Mesodermal cell (in vitro differentiated cells): ENCODE data around the gene TPRG1L.

Experiments used
- H3K27ac ChIP-seq: 2 replicates; pipeline ENCODE4 v1.7.0; 2013; ENCODE audit warnings: mild to moderate bottlenecking, low read depth, low read length, moderate library complexity; ENCODE audit not compliant: severe bottlenecking
- H3K36me3 ChIP-seq: 2 replicates; pipeline ENCODE4 v1.7.1; 2013; ENCODE audit warnings: mild to moderate bottlenecking, low read length, moderate library complexity; ENCODE audit not compliant: control insufficient read depth, insufficient read depth
- H3K4me1 ChIP-seq: one replicate; pipeline ENCODE4 v1.7.1; 2013; ENCODE audit warnings: mild to moderate bottlenecking, low read length; ENCODE audit not compliant: insufficient read depth, control insufficient read depth, poor library complexity, severe bottlenecking
- H3K4me3 ChIP-seq: 2 replicates; pipeline ENCODE4 v1.7.0; 2013; ENCODE audit warnings: low read length, control low read depth, mild to moderate bottlenecking; ENCODE audit not compliant: insufficient read depth, poor library complexity, severe bottlenecking; ENCODE audit errors: extremely low read depth
- H3K9me3 ChIP-seq: 2 replicates; pipeline ENCODE4 v1.7.1; 2013; ENCODE audit warnings: mild to moderate bottlenecking, low read length, moderate library complexity; ENCODE audit not compliant: control insufficient read depth
- WGBS, 2 experiments: methylation state at CpG; one replicate each; pipeline ENCODE4 v1.1.5; 2013; ENCODE audit warnings: missing lambda C conversion rate in 2 of 2; ENCODE audit not compliant: insufficient coverage in 2 of 2; 5-methylcytosine and 5-hydroxymethylcytosine counted together

TPRG1L gene

GRCh38 chr1:3649342-3650247, 24.8 kb downstream of the TPRG1L start, which contains the start of gene WRAP73:
Gene WRAP73, minus strand, starts transcription at chr1:3650103. Its CDS starts 104 bp downstream, at chr1:3649999.
- H3K4me1 ChIP-seq, result no peaks in the 10 kb centered on the region
- peak within 1 kb of the TSS; percentile 80 for H3K4me3 ChIP-seq
- WGBS, 2 experiments, result 4 to 5% methylated on average over 50 to 54 of the region's 60 CpGs
- no peak within 1 kb of the TSS for H3K27ac ChIP-seq
- H3K36me3 ChIP-seq, result peaks cover 25% of the 10 kb centered on the region
- H3K9me3 ChIP-seq, result no peaks in the 10 kb centered on the region

GRCh38 chr1:3650248-3651025, 25.6 kb downstream of the TPRG1L start:
- H3K27ac ChIP-seq, result no peak overlapping the region
- no peaks in the 10 kb centered on the region for H3K9me3 ChIP-seq
- 7 to 8% methylated on average over 20 to 37 of the region's 50 CpGs for WGBS, 2 experiments
- H3K4me3 ChIP-seq, result peak overlapping the region; percentile 80
- H3K36me3 ChIP-seq, result peaks cover 20% of the 10 kb centered on the region
- H3K4me1 ChIP-seq, result no peaks in the 10 kb centered on the region

GRCh38 chr1:3651026-3651929, 26.5 kb downstream of the TPRG1L start:
- peaks cover 12% of the 10 kb centered on the region for H3K36me3 ChIP-seq
- WGBS, 2 experiments, result 2 to 4% methylated on average over 67 to 78 of the region's 83 CpGs
- H3K27ac ChIP-seq, result no peak overlapping the region
- no peaks in the 10 kb centered on the region for H3K9me3 ChIP-seq
- no peak overlapping the region for H3K4me3 ChIP-seq
- no peaks in the 10 kb centered on the region for H3K4me1 ChIP-seq

- Histone ChIP-seq H3K27ac (no peak within 1 kb of the TSS), H3K4me3 (peak within 1 kb of the TSS; percentile 12), H3K9me3 (no peaks in the 10 kb centered on the region), H3K4me1 (no peaks in the 10 kb centered on the region), H3K36me3 (peaks cover 5% of the 10 kb centered on the region)
- WGBS, 2 experiments, result 0 to 1% methylated on average over 34 to 57 of the region's 80 CpGs
These were observed 27.2 kb downstream of the TPRG1L start, which contains the start of gene TP73 for GRCh38 chr1:3651930-3652547. Gene TP73, plus strand, starts transcription at chr1:3652516. Its CDS starts 29,850 bp downstream, at chr1:3682366.

- Histone ChIP-seq H3K4me3 (peak overlapping the region; percentile 12), H3K36me3 (no peaks in the 10 kb centered on the region), H3K9me3 (no peaks in the 10 kb centered on the region), H3K4me1 (no peaks in the 10 kb centered on the region), H3K27ac (no peak overlapping the region)
- 1 to 2% methylated on average over 45 to 47 of the region's 68 CpGs for WGBS, 2 experiments
These were observed 27.9 kb downstream of the TPRG1L start for GRCh38 chr1:3652548-3653285.

- H3K4me1 ChIP-seq, result no peaks in the 10 kb centered on the region
- H3K4me3 ChIP-seq, result no peak overlapping the region
- no peak overlapping the region for H3K27ac ChIP-seq
- WGBS, 2 experiments, result 25 to 30% methylated on average over 10 of the region's 10 CpGs
- no peaks in the 10 kb centered on the region for H3K36me3 ChIP-seq
- no peaks in the 10 kb centered on the region for H3K9me3 ChIP-seq
These were observed 28.4 kb downstream of the TPRG1L start for GRCh38 chr1:3653286-3653618.

- H3K27ac ChIP-seq, result no peak overlapping the region
- H3K4me3 ChIP-seq, result no peak overlapping the region
- H3K36me3 ChIP-seq, result no peaks in the 10 kb centered on the region
- H3K4me1 ChIP-seq, result no peaks in the 10 kb centered on the region
- WGBS, 2 experiments, result 86 to 88% methylated on average over 20 to 21 of the region's 22 CpGs
- no peaks in the 10 kb centered on the region for H3K9me3 ChIP-seq
These were observed 29.9 kb downstream of the TPRG1L start for GRCh38 chr1:3654549-3655281.

GRCh38 chr1:3656450-3657095, 31.8 kb downstream of the TPRG1L start:
- Histone ChIP-seq H3K4me3 (no peak overlapping the region), H3K9me3 (no peaks in the 10 kb centered on the region), H3K4me1 (no peaks in the 10 kb centered on the region), H3K27ac (no peak overlapping the region), H3K36me3 (no peaks in the 10 kb centered on the region)
- WGBS, 2 experiments, result 92 to 94% methylated on average over 11 to 13 of the region's 13 CpGs

- WGBS, 2 experiments, result 80 to 82% methylated on average over 6 of the region's 6 CpGs
- H3K4me3 ChIP-seq, result no peak overlapping the region
- H3K4me1 ChIP-seq, result no peaks in the 10 kb centered on the region
- no peak overlapping the region for H3K27ac ChIP-seq
- no peaks in the 10 kb centered on the region for H3K36me3 ChIP-seq
- H3K9me3 ChIP-seq, result no peaks in the 10 kb centered on the region
These were observed 32.3 kb downstream of the TPRG1L start for GRCh38 chr1:3657096-3657475.
